NCI-H1105 treated with DMSO at 0.1 percent for 48 hours (cell line): ENCODE measurements around the gene RUFY3.
A peak's percentile ranks its signal among the peaks of the same experiment; 100 is the strongest.
"Not testable (repeated sequence)": the region's sequence is repeated elsewhere in the genome, so short reads cannot be mapped to it uniquely, and the experiment has no call there.

Source experiments
- DNase-seq: peaks from one replicate; lab custom pipeline; 2025; lab: John Stamatoyannopoulos, UW

Gene RUFY3

DNA sequence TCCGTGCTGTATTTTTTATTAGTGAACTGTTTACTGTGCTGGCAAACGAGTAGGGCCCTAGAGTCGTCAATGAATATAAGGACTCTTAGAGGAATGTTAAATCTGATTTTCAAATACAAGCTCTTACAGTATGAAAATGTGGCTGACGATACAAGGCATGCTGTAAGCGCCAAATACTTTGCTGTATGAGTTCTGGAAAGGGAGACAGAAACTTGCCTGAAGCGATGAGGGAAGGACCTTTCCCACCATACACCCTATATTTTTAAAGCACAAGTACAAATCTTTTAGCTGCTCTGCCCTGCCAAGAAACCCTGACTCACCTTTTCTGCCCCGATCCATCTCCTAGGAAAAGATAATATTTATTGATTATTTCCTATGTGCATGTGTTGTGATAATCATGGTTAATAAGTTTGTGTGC is 15.7 kb upstream of the RUFY3 start:
- DNase-seq: no peak

DNA sequence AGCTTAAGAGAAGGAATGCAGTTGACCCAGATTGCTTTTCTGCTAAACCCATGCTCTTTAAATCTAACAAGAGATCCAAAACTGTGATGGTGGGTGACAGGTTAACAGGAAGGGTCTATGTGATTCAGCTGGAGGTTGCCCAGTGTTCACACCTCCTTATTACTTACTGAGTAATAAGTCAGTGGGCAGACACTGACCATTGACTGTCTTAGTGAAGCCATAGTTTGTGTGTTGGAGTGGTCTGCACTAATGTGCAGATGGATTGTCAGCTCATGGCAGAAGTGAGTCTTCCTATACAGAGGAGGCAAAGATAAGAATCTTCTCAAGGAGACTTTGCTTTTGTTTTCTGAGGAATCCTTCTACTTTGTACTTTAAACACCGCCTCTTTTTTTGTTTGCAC is 15.2 kb upstream of the RUFY3 start:
- no peak for DNase-seq

DNA sequence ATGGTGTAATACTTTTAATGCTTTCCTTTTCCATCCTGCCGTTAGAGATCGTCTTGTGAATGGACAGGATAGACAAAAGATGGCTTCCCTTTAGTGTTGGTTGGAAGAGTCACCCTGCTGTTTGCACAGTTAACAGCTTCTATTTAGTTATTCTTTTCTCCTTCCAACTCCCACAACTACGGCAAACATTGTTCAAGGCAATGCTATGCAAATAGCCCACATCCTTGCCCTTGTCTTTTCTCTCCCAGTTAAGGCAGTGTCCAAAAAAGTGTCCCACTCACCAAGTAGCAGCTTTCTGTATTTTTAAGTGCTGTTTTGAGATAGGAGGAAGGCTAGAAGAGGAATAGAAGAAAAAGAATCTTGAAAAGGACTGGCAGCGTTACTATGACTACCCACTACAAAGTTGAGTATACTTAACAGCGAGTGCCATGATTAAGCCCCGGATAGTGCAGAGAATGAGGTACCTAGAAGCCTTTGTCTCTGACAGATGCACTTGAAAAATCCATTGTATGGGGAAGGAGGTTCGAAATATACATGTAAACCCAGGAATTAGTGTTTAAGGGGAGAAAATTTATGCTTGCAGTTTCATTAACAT is 12.1 kb upstream of the RUFY3 start:
- DNase-seq: no peak

DNA sequence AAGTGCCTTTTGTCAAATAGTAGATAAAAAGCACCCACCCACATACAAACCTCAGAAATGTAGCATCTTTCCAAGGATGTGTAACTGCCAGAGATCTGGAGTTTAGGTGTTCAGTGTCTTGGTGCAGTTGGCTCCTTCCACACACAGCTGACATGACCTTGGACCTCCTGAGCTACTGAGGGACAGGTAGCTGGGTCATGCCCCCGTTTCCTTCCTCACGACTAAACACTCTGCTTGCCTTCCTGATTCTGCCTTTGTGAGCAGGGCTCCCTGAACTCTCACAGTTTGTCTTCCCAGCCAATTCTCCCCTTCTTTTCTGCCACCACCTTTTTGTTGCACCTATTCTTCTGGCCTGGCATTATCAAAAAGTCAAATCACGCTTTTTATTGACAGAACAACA is 10.2 kb upstream of the RUFY3 start:
- DNase-seq: no peak

DNA sequence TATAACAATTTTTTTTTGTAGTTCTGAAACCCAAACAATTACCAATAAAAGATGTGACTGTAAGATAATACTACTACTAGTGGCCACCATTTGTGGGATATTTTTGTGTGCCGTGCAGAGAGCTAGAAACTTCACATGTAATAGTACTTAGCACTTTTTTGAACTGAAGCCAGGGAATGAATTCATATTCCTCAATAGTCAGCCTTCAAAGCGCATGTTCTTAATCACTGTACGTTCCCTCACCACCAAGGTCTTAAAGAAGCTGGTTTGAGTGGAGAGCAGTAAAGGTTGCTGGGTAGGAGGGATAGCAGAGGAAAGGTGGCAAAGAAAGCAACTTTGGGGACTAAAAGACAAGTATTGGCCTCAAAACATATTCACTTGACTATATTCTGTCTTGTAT is 9.6 kb upstream of the RUFY3 start:
- DNase-seq: no peak

DNA sequence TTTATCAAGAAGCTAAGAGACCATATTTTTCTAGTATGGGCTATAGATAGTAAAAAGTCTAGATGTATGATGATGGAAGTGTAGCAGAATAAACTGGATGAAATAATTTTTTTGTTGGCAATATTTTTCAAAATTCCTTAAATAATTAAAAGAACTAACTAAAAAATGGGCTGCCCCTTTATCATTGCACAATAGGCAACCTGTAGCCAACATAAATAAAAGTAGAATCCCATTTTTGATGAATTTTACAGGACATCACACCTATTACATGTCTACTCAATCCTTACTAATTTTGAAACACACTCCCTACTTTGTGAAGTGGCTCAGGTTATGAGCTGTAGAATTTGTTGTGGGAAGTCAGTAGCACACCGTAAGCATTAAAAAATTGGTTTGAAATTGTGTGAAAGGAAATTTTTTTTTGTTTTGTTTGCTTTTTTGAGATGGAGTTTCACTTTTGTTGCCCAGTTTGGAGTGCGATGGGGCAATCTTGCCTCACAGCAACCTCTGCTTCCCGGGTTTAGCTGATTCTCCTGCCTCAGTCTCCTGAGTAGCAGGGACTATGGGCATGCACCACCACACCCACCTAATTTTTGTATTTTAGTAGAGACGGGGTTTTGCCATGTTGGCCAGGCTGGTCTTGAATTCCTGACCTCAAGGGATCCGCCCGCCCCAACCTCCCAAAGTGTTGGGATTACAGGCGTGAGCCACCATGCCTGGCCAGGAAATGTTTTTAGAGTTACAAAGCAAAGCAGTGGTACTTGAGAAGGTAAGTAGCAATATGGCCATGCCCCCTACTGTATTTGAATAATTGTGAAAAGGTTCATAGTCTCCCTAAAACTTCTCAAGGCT is 8.9 kb upstream of the RUFY3 start:
- no peak for DNase-seq

DNA sequence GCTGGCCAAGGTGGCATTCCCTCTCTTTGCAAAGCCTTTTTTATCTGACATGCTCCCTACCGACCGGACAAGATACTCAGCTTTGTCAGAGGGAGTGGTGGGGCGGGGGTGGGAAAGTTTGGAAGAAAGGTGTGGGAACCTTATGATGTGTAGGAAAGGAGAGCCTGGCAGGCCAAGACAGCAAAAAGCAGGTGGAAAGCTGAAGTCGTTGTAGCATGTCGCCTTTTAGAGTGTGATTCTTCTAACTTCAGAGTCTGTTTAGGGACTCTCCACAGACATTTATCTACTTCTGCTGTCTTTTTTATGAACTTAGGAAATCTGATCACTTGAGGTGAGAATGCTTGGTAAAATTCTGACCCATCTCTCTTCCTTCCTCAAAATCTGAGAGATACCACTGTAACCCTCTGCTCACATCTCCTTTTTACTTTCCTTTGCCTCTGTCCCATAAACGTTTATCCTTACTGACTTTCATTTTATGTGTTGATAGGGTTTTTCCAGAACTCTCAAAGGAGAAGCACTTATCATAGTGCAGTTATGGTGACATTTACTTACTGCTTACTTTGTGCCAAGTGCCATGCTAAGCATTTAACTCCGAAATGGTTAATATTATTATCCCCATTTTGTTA is 8.2 kb upstream of the RUFY3 start:
- DNase-seq: no peak

DNA sequence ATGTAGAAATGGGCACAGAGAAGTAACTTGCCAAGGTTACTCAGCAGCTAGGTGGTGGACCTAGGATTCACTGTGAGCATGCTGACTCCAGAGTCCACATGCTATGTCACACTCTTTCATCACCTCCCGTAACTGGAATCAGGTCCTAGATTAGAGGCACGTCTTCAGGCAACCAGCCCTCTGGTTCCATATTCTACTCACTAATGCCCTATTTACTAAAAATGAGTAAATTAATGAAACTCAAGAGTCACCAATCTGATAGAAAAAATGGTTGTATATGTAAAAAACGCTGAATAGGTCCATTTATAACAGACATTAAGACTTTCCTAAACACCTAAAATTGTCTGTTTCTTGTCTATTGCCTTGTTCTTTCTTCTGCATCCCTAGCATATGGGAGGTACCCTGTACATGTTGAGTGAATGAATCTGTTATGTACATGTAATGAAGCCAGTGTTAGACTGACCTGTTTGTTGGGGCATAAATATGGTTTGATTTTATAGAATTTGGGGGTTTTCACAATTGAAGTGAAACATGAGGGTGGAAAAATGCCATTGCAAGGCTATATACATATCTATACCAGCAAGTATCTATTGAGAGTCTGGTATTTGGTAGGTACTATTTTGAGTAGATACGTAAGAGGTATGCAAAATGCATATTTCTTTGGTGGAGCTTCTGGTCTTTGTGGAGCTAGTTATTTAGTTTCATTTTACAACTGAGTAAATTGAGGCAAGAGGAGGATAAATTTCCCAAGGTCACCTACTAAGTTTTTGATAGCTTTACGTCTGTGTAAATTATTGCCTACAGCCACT is 7.5 kb upstream of the RUFY3 start:
- no peak for DNase-seq

DNA sequence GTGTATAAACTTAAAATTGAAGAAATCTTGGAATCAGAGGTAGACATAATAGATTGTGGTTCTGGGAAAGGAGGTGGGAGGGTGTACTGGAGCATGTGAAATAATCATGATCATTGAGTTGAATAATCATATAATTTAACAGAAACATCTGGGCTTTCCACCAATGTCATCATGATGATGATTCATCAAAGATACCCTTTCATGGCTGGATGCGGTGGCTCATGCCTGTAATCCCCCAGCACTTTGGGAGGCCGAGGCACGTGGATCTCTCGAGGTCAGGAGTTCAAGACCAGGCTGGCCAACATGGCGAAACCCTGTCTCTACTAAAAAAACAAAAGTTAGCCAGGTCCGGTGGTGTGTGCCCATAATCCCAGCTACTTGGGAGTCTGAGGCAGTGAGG is 6.7 kb upstream of the RUFY3 start:
- DNase-seq: no peak

DNA sequence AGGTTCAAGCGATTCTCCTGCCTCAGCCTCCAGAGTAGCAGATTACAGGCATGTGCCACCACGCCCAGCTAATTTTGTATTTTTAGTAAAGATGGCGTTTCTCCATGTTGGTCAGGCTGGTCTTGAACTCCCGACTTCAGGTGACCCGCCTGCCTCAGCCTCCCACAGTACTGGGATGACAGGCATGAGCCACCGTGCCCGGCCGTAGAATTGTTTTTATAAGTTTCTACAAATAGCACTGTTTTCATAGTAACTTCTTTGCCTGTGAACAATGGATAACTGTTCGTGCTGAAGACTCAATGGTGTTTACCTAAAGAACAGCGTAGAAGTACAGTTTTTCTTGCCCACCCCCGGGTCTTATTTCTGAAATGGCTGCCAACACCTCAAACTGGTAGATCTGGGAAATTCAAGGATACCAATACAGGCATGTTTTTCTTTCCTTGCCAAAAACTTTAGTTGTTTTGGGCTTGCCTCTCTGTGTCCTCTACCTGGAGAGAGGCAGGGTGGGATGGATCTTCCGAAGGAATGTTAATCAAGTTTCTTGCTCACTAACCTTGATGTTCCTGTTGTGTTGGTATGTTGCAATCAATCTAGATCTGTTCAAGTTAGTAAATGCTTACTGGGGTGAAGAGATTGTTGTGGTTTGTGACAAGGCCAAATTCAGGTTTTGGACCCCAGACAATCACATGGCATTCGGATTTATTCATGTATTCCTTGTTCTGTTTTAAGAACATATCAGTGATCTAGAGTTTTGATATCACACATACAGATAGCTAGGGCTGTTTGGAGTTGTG is 2.8 kb upstream of the RUFY3 start:
- no peak for DNase-seq

DNA sequence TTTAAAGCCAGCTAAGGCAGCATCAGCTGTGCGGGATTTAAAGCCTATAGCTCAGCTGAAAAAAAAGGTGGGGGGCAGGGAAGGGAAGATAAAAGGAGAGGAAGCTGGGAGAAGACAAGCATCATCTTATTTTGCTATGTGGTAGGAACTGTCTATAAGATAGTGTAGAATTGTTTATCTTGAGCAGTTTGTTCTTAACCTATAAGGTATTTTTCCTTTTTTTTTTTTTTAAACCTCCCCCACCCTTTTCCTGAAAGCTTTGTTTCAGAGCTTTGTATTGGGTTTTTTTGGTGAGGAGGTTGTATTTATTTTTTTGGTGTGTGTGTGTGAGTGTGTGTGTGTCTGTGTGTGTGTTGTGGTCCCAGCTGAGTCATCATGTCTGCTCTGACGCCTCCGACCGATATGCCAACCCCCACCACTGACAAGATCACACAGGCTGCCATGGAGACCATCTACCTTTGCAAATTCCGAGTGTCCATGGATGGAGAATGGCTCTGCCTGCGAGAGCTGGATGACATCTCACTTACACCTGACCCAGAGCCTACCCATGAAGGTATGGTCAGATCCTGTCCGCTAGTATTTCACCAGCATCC is 531 bp downstream of the RUFY3 start:
- DNase-seq: peak; percentile 14

DNA sequence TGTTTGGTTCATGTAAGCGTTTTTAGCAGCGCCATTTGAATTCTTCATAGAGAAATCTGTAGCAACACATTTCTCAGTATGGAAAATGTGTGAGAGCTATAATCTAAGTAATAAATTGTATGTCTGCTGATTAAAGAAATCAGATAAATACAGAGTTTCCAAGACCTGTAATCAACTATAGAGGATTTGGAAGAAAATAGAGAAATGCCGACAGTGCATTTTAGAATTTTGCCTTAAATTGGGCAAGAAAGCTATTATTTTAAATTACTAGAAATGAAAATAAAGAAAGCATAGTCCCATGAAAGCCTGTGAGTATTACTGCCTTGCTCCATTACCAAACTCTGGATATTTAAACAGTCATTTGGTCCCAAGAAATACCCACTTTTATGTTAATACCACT is 2.7 kb downstream of the RUFY3 start:
- DNase-seq: no peak

DNA sequence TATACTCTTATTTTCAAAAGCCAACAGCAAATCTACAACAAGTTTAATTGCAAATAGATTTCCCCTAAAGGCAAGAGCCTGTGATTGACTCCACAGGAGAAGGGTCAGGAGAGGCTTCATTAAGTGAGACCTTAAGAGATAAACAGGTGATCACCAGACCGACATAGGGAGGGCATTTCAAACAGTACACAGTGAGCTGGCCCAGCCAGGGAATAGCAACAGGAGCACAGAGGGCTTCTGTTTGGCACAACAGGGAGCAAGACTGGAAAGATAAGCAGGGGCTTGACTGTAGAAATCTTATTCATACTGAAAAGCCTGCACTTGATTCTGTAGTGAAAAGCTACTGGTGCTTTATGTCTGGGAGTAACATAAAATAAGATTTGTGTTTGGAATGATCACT is 3.9 kb downstream of the RUFY3 start:
- no peak for DNase-seq

DNA sequence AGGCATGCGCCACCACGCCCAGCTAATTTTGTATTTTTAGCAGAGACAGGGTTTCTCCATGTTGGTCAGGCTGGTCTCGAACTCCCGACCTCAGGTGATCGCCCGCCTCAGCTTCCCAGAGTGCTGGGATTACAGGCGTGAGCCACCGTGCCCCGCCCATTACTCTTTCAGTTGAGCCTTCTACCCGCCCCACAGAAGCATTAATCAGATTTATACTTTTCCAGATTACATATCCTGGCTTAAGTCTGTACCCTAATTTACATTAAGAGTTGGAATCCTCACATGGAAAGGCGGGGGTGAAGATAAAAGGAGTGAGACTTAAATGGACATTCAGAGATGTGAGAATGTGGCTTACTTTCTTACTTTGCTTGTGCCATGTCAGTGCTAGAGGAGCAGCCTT is 4.8 kb downstream of the RUFY3 start:
- not testable (repeated sequence) for DNase-seq

DNA sequence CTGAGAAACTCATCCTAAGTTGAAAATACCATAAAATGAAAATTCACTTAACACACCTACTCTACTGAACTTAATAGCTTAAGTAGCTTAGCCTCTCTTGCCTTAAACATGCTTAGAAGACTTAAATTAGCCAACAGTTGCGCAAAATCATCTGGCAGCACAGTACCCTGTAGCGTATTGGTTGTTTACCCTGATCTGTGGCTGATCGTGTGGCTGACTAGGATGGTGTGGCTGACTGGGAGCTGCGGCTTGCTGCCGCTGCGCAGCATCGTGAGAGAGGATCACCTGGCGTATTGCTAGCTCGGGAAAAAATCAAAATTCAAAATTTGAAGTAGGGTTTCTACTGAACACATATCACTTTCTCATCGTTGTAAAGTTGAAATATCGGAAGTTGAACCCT is 6.3 kb downstream of the RUFY3 start:
- no peak for DNase-seq

DNA sequence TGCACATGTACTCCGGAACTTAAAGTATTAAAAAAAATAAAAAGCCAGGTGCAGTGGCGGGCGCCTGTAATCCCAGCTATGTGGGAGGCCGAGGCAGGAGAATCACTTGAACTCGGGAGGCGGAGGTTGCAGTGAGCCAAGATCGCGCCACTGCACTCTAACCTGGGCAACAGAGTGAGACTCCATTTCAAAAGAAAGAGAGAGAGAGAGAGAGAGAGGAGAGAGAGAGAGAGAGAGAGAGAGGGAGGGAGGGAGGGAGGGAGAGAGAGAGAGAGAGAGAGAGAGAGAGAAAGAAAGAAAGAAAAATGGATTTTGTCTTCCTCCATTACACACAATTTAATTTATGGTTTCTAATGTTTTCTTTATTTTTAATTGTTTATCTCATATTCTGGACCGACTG is 11.1 kb downstream of the RUFY3 start:
- DNase-seq: not testable (repeated sequence)

DNA sequence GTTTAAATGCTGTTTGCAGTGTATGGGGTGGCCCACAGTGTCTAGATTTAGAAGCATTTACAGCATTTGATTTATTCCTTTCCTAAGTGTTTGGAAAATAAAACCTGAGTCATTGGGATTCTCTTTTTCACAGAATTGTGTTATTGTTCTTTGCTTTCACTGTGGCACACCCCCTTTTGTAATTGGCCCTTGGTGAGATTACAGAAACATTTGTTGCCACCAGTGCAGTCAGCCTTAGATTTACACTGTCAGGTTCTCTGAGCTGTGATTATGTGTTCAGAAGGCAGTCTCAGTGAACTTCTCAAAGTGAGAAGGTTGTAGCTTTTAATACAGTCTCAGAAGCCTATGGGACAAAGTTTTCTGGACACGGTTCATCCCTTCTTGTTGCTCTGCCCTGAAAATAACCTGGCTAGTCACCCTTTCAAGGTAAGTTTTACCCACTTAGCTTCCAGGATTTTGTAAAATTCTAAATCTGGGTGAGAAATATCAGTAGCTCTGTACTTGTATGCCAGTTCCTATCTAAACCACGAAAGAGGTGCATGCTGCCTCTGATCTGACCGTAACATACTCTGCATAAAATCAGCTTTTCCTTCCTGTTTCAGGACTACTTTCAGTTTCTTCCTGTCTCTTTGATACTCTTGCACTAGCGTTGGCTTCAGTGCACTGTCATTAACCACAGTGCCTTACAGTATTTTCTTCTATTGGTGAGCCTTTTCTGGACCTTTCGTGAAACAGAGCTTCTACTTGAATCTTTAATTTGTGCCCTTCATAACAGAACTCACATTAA is 12.6 kb downstream of the RUFY3 start:
- no peak for DNase-seq

DNA sequence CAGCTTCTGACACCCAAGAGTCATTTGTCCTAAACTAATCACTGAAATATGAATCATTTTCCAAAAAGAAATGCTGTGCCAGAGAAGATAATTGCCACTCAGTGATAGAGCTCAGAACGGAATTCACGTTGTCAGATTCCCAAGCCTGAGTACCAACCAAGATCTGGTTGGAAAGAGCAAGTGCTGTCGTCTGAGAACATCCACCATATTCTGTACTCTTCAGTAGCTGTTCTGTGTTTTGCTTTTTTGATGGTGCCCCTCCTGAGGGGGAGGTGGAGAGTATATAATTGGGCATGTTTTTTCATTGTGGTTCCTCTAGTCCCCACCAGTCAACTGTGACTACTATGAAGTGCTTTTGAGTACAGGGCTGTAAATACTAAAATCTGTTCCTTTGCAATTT is 13.2 kb downstream of the RUFY3 start:
- no peak for DNase-seq

DNA sequence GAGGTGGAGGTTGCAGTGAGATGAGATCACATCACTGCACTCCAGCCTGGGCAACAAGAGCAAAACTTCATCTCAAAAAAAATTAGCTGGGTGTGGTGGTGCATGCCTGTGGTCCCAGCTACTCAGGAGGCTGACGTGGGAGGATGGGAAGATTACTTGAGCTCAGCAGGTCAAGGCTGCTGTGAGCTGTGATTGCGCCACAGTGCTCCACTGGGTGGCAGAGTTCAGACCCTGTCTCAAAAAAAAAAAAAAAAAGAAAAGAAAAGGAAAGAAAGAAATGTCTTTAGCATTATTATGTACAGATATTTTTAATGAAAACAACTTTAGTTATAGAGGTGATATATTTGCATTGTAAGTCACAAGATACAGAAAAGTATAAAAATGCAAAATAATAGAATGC is 14.2 kb downstream of the RUFY3 start:
- DNase-seq: not testable (repeated sequence)

DNA sequence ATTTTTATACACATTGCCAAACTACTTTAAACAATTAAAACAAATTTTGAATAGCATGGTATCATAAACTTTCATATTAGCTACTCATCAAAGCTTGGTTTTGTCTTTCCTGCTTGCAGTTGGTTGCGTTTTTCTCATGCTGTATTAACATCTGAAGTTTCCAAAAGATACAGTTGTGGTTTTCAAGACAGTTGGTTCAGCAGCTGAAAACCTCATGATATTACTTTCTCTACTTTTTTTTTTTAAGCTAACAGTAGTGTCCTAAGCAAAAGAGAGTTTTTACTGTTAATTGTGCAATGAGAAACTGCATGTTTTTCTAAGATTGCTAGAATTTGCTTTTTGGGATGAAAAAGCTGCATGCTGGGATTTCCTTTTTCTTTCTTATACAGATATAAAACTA is 15.2 kb downstream of the RUFY3 start:
- DNase-seq: no peak

DNA sequence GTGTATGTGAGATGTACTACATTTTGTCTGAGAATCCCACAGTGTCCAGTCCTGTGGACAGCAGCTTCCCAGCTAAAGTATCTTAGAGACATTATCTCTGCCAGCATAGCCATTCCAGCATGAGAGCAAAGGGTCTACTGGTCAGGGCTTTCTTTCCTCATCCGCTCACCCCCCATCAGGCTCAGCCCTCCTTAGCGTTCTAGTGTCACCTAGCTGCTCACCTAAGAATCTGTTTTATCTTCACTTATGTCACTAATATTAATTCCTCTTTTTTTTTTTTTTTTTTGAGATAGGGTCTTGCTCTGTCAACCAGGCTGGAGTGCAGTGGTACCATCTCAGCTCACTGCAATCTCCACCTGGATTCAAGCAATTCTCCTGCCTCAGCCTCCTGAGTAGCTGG is 15.6 kb downstream of the RUFY3 start:
- no peak for DNase-seq
